ENCODE data around the gene DENND10.

Gene DENND10

GRCh38 chr10:119120875-119121274, 17.0 kb downstream of the DENND10 start:
- no peak overlapping the region for H3K27ac ChIP-seq

GRCh38 chr10:119125942-119126341, 22.0 kb downstream of the DENND10 start:
- no peak for DNase-seq (ENCODE audit: low spot score)
- Histone ChIP-seq H3K27ac (no peak overlapping the region), H3K4me3 (no peak overlapping the region)
- TF ChIP-seq CTCF (IDR thresholded peaks at IDR 0.05): no peak

More at GRCh38 chr10:119120875-119121274, 17.0 kb downstream of the DENND10 start:
- no peak overlapping the region for H3K4me3 ChIP-seq
- DNase-seq (ENCODE audit: low spot score): no peak
- TF ChIP-seq CTCF (IDR thresholded peaks at IDR 0.05): no peak

GRCh38 chr10:119129721-119130120, 25.8 kb downstream of the DENND10 start:
- H3K27ac ChIP-seq: no peak overlapping the region
- no peak overlapping the region for H3K4me3 ChIP-seq
- TF ChIP-seq CTCF (IDR thresholded peaks at IDR 0.05): no peak
- no peak for DNase-seq (ENCODE audit: low spot score)

- H3K27ac ChIP-seq: peak overlapping the region in 1 of 2 donors; percentile 38
- DNase-seq (ENCODE audit: low spot score): no peak
- peak overlapping the region; percentile 61 for H3K4me3 ChIP-seq
- TF ChIP-seq CTCF (IDR thresholded peaks at IDR 0.05): no peak
Measured at GRCh38 chr10:119131512-119132240, 27.8 kb downstream of the DENND10 start.

GRCh38 chr10:119132521-119133345, 28.8 kb downstream of the DENND10 start:
- Histone ChIP-seq H3K4me3 (no peak overlapping the region), H3K27ac (no peak overlapping the region)
- no peak for DNase-seq (ENCODE audit: low spot score)
- TF ChIP-seq CTCF (IDR thresholded peaks at IDR 0.05): no peak

GRCh38 chr10:119133949-119134348, 30.0 kb downstream of the DENND10 start:
- Histone ChIP-seq H3K4me3 (no peak overlapping the region), H3K27ac (no peak overlapping the region)
- no peak for TF ChIP-seq CTCF (IDR thresholded peaks at IDR 0.05)
- no peak for DNase-seq (ENCODE audit: low spot score)

Data from coronary artery (tissue), 2 donors.